HG03097 (cell line): ENCODE measurements around the gene ZNF407.

Experiments
- ATAC-seq: cut with Tn5 transposase; IDR thresholded peaks from one replicate; pipeline ENCODE4 v1.9.1; 2021; ENCODE audit not compliant: unreplicated experiment, low FRiP score

Gene ZNF407

DNA sequence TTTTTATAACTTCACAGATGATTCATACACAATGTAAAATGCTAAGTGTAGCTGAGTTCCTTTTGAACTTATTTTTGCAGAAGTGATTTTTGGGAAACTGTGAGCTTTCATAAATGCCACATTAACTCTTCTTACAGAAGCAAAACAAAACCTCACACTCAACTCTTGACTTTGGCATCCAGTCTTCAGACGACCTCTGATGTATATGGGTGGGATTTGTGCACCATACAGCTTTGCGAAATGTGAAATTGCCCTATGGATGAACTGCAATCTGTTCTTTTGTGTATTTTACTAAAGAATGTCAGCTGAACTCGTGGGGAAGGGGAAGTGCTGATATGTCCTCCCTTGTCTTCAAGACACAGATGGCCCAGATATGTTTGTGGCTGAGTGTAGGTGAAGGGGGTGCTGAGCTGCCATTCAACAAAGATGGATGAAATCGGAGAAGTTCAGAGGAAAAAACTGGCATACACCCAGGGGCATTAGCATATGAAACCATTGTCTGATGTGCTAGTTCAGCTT is 393.0 kb downstream of the ZNF407 start:
- no peak for ATAC-seq

DNA sequence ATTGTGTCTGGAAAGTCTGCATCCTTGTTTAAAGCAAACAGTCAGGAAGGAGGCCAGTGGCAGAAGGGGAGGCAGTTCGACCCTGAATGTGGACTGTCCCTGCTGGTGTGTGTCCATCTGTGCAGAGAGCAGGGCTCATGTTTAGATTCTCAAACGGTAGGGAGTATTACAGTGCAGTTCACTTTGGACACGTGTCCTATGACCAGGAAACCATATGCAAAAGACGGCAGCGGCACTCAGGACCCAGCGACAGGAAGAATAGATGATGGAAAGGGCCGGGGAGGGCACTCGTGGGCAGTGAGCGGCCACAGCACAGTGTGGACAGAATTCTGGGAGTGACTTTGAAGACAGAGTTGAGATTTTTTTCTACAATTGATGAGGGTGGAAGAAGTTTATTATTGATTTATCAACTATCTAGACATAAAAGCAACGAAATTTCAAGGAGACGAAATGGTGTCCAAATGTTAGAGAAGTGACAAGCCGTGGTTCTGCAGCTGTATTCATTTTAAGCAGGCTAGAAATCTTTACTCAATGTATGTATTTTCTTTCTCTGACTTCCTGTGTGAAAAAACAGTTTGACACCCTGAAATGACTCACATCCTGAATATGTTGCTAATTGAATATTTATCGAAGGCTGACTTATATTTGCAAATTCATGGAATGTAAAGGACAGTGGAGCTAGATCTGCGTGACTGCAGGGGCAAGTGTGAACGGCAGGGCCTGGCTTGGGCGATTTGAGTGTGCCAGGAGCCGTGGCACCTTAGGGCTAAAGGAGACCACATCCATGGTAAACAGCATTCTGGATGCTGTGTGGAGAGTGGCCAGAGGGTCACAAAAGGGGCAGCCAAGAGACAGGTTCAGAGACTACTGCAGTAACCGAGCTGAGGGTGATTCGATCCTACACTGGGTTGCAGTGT is 397.1 kb downstream of the ZNF407 start:
- peak; percentile 73 for ATAC-seq

DNA sequence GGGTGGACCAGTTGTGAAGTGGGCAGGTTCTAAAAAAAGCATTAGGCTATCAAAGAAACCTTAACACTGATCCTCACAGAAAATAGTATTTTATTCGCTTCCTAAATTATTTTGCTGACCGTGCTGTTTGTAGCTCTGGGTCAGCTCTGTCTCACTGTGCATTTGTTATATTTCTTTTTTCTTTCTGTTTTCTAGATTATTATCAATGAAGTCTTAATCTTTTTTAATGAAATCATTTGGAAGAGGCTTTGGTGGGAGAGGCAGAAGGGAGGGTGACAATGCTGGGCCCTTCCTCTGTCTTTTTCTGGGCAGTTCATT is 397.7 kb downstream of the ZNF407 start:
- ATAC-seq, result no peak

DNA sequence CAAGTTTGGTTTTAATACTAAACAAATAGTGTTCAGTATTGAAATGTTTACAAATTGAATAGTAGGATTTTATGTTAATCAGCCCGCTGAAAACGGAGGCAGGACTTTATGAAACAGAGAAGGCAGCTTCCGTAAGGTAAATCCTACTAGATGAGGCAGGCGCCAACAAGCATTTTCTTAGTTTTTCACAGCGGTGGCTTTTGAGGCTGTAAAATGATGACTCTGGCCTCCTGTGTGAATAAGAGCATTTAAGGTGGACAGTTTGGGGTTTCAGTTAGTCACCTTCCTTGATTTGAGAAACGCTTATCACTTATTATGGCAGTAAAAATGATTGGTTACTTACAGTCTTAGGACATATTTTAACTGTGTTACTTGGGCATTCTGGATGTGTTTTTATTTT is 398.4 kb downstream of the ZNF407 start:
- no peak for ATAC-seq

DNA sequence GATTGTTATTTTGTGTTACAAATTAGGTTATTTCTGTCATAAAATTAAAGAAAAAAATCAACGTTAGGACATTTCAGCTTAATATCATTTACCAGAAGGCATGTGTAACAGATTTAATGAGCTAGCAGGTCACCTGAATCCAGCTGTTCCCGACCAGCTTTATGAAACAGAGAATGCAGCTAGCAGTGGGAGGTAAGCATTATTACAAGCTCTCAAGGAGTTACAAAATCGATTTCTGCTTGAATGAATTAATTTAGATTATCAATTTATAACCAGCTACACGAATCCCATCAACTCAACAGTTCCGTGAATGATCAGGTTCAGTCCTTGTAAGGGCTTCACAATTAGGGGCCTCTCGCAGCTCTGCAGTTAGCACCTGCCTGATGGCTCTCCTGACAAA is 399.3 kb downstream of the ZNF407 start:
- no peak for ATAC-seq

DNA sequence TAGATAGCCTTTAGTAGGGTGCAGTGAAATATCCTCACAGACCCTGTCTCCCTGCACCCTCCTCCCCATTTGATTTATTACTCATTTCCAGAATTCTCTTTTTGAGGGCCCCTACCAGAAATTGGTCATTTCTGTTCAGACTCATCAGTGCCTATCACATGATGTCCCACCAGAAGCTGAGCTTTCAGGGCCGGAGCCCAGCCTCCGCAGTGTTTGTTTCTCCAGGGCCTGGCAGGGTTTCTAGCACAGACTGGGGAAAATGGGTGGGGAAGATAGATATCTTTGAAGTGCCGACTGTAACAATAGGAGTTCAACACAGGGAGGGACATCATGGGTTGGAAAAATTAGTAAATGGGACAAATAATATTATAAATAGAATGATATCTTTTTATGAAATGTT is 403.2 kb downstream of the ZNF407 start:
- no peak for ATAC-seq

DNA sequence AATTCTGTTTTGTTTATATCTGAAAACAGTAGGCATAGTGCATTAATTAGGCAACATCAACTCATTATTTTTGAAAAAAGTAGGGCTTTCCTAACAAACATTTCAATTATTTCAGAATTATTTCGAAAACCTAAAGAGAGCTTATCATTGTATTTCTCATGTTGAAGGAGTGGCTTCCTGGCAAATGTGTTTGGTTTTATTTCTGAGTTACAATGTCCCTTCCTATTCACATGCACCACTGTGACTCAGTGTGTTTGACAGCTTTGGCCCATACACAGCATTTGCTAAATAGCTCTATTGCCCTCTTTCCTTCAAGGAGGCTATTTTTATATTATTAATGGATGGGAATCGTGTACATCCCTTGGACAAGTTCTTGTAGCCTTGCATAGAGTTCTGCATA is 405.4 kb downstream of the ZNF407 start:
- ATAC-seq, result no peak

DNA sequence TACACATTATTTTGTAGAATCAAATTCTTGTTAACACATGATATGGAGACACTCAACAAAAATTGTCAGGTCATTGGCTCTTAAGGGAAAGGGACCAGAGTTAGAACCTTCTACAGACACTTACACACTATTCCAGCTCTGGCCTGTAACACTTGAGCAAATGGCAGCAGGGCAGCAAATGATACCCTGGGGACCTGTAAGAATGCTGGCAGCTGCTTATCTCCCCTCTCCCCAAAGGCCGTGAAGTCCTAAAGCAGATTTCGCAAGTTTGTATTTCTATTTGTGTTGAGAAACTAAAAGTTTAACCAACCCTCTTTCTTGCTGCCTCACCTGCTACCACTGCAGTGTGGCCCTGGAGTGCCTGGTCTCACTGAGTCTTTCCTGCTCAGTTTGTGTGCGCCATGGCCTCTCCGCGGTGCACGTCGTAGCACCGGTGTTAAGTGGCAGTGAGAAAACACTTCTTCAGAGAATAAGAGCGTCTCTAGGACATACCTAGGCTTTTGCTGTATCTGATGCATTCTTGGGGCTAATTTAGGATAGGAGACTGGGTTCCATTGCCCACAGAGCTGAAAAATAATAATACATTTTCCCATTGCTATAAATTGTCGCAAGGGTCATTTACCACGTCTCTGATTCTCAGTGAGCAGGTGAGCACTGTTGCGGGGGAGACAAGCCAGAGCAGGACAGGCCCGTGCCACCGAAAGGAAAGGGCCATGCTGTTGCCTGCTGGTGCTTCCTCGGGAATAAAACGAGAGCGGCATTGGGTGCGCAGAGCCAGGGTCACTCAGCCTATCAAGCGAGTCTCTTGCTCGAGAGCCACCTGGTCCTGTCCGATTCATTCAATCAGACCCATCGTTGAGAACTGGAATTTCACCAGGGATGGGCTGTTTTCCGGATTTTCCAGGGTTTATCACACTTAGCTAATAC is 406.4 kb downstream of the ZNF407 start:
- no peak for ATAC-seq

DNA sequence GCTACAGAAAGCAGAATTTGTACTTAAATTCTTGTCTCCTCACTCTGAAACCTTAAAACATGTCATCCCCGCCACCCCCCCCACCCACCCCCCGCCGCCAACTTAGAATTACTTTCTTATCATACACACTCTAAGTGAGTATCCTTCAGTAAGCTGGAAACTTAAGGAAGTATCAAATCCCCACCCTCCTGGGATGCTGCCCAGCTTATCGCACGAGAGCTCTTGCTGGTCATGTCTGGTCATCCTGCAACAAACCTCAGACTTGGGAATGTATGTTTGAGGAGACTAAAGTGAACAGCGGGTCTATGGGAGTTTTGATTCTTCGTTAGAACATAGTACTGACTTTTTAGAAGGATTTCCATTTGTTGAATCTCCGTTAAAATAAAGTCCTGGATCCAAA is 408.0 kb downstream of the ZNF407 start:
- no peak for ATAC-seq

DNA sequence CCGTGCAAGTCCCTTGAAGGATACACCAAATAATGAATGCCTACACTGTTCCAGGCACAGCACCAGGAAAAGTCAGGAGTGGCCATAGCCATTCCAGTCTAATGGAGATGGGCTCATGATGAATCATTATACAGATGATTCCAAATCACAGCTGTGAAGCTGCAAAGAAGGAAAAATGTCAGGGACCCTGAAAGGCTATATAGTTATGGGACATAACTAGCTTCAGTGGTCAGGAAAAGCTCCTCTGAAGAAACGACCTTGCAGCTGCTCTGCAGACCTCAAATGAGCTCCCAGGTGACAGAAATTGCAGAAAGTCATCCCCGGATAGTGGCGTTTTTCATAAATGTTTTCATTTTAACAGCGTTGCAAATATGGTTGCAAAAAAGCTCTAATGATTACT is 410.5 kb downstream of the ZNF407 start:
- no peak for ATAC-seq

DNA sequence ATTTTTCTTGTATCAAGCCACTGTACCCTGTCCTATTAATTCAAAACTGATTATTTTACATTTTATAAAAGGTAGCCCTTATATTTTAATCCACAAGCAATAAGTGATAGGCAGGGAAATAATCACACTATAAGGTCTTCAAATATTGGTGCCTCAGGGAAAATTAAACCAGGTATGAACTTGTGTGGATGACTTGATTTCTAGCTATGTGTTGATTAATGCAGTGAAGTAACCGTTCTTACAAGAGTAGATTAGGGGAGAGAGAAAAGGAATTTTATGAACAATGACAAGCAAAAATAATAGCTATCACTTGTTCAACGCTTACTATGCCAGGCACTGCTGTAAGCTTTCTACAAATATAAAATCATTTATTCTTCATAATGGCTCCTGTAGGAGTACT is 411.6 kb downstream of the ZNF407 start:
- no peak for ATAC-seq

DNA sequence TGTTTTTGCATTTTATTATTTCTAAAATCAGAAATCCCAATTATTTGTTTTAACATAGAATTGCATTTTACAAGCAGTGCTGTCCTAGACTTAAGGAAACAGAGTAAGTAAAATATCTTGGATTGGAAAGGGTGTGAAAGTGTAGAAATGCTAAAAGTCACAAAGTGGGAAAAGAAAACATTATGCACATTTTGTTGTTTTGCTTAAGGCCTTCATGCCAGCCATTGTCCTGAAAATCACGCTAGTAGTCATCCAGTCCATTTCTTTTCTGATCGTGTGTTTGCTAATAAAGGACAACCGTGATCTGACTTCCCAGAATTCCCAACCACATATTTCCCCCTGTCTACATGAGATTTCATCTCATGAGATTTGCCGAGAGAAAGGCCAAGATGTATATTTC is 412.2 kb downstream of the ZNF407 start:
- ATAC-seq, result no peak

DNA sequence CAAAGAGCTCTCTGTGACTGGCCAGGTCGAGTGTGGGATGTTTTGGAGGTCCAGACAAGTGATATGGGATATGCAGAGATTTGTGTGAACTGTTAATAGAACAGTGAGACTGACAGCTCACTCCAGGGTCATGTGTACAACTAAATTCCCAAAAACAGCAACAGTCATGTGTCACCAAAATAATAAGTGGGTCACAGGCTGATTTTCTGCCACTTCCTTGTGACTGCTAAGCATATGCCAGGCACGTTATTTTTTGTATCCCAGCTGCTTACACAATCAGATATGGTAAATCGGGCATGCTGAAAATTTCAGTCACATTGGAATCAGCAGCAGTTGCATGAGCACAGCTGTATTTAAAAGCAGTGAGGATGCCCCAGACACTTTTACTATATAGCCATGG is 412.6 kb downstream of the ZNF407 start:
- ATAC-seq, result no peak

DNA sequence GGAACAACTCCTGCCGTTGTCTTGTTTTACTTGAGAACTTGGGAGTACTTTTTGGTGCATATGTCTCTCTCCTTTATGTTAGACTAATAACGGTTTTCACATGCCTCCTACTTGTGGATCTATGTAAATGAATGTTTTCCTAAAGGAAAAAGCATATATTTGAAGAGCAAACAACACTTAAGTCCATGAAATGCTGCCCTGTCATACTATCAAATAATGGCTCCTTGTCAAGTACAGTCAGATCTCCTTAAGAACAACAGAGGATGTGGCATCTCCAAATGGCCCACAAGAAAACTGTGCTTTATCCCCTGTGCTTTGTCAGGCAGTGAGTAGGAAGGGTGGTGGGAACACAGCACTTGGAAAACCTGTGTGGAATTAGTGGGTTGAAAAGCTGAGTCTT is 413.0 kb downstream of the ZNF407 start:
- no peak for ATAC-seq

DNA sequence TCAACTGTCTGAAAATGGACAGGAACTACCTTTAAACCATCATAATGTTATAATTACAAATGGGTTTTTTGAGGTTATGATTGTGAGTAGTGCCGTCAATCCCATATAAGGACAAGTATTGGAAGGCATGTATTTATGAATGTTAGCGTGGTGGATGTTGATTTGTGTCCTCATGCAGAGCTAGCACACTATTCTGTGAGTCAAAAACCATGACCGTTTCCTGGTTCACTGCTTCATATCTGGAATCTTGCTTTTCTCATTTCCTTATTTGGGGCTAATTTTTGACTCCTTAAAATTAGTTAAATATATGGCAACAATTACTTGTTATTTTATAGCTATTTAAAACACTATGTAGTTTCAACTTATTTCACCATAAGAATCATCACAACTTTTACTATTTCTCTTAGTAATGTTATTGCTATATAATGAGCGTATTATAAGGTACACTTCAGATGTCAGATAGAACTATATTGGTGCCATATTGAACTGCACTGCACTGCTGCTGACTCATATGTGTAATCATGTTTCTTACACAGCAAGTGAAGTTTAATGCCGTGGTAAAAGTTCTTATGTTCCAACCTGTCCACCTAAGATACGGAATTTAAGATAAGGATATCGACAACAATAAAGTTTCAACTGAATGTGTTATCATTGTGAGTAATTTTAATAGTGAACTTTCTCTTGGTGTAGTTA is 418.5 kb downstream of the ZNF407 start:
- ATAC-seq, result peak; percentile 70

DNA sequence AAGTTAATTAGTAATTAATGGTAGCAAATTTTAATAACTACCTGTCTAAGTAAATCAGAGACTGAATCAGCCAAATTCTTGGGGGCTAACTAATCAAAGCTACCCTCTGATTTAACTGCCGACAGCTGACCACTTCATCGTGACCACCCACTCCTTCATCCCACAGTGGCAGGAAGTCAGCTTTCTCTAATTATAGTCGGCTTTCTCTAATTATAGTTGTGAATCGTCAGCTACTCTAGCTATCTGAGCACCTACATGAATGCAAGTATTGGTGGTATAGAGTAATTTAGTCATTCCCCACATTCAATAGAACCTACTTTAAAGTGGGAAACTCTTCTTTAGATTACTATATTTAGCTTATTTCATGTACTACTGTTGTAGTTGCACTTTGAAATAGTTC is 425.8 kb downstream of the ZNF407 start:
- ATAC-seq, result no peak

DNA sequence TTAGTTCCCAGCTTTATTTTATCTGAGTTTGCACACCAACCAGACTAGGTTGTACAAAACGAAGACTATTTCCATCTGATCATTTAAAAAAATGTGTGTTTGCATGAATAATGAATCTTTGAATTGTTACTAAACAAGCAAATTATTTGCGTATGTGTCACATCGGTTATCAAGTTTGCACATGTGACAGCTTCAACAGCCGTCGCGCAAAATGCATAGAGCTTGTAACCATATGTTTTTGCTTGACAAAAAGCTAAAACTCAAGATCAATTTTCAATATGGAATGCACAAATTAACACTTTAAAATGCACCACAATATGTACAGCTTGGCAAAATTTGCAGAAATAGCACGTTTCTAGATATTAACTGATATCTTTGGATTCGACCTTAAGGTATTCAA is 427.2 kb downstream of the ZNF407 start:
- ATAC-seq, result no peak

DNA sequence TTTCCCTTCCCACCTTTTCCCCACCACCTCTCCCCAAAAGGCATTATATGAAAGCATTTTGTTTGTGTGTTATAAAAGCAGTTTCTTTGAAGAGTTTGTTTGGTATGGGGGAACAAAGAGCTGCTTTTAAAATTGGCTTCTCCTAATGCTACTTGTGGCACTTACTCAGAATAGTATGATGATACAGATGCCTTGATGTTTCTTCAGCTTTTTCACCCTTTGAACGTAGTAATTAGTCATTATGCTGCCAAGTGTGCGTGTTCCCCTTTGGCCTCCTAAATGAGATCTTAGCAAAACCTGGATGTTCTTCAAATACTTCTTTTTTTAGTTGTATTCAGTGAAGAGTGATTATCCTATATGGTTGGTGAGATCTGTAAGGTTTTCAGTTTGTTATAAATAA is 427.9 kb downstream of the ZNF407 start:
- no peak for ATAC-seq

DNA sequence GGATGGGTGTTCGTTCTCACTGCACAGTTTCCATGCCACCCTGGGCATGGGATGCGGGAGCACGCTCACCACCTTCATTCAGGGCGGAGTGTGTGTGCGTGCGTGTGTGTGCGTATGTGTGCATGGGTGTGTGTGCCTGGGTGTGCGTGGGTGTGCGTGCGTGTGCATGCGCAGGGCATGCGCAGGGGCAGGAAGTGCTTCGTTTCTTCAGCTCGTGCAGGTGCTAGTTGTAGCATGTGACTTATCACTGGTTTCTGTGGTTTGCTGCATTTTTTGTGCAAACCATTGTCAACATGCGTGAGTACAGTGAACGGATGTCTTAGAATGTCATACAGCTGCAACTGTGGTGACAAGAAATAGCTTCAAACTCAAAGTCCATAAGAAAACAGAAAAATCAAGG is 431.8 kb downstream of the ZNF407 start:
- ATAC-seq, result no peak

DNA sequence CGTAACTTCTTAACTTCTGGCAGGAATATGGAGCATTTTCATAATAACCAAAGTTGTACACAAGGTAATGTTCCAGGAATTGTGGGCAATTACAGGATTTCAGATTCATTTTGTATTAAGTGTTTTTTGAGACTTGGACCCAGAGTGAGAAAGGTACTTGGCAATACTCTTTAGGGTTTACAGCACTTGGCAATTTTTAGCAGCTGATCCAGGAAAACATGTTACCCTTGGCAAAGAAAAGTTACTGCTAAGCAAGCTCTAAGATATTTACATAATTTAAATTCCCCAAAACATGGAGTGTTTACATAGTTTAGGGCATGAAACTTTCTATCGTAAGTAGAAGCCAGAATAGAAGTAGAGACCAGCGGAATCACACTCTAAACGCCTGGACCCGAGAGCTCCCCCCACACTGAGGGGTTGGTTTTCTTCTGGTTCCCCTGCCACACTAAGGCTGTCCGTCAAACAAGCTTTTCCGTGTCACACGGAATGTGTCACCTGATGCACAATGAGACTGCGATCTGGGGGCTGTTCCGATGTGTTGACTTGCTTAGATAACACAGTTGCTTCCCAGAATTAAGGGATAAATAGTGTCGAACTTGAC is 434.1 kb downstream of the ZNF407 start:
- ATAC-seq, result no peak

DNA sequence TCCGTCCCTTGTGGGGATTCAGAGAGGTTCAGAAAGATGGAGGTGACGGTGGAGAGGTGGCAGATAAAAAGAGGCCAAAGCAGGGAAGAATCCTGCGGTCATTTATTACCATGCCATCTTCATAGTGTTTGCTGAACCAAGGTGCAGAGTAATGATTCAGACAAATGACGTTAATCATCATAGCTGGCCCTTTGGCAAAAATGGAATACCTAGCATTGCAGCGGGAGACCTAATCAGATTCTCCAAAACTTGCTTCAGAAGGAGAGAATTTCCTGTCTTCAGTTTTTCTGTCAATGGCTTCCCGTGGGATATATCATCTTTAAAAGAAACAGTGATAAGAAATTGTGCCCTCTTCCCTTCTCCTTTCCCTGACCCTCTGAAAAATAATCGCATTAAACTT is 435.8 kb downstream of the ZNF407 start:
- ATAC-seq, result no peak
